ENCODE measurements around the gene LMF2.

Gene LMF2

GRCh38 chr22:50545522-50546325 is 38.2 kb upstream of the LMF2 start, which contains the start of gene KLHDC7B:
KLHDC7B (plus strand) TSS chr22:50545899; CDS start chr22:50546244, 345 bp downstream.
- H3K27me3 ChIP-seq (ENCODE audit: low read length): no peaks in the 10 kb centered on the region
- H3K9ac ChIP-seq (ENCODE audit: low read length): no peak within 1 kb of the TSS
- TF ChIP-seq EZH2phosphoT487 (conservative IDR thresholded peaks at IDR 0.05; ENCODE audit: low read length) (no peak), CTCF (IDR thresholded peaks at IDR 0.05; ENCODE audit: insufficient read depth, low read length, poor library complexity, severe bottlenecking) (no peak)
- peaks cover 9% of the 10 kb centered on the region for H3F3A ChIP-seq (ENCODE audit: insufficient read depth)
- no peaks in the 10 kb centered on the region for H4K20me1 ChIP-seq (ENCODE audit: low read depth, low read length)
- no peak within 1 kb of the TSS for H3K4me3 ChIP-seq (ENCODE audit: insufficient read depth, low read length, poor library complexity, severe bottlenecking)
- H3K79me2 ChIP-seq (ENCODE audit: insufficient read depth, low read length): no peaks in the 10 kb centered on the region
- H2AFZ ChIP-seq (ENCODE audit: low read depth, low read length, severe bottlenecking): no peak within 1 kb of the TSS
- H3K36me3 ChIP-seq (ENCODE audit: low read length): no peaks in the 10 kb centered on the region
- no peaks in the 10 kb centered on the region for H3K9me3 ChIP-seq (ENCODE audit: insufficient read depth, low read length)
- no peaks in the 10 kb centered on the region for H3K9me2 ChIP-seq (replicated peaks; ENCODE audit: insufficient read depth, low read length)
- H3K4me2 ChIP-seq (ENCODE audit: low read depth, low read length, poor library complexity, severe bottlenecking): no peak within 1 kb of the TSS
- no peak within 1 kb of the TSS for H3K27ac ChIP-seq (ENCODE audit: low read depth, low read length)

GRCh38 chr22:50544746-50545253 is 37.3 kb upstream of the LMF2 start:
- Histone ChIP-seq H3K4me3 (ENCODE audit: insufficient read depth, low read length, poor library complexity, severe bottlenecking) (no peak overlapping the region), H4K20me1 (ENCODE audit: low read depth, low read length) (no peaks in the 10 kb centered on the region), H3K9me2 (replicated peaks; ENCODE audit: insufficient read depth, low read length) (no peaks in the 10 kb centered on the region), H3K27me3 (ENCODE audit: low read length) (no peaks in the 10 kb centered on the region), H3F3A (ENCODE audit: insufficient read depth) (peaks cover 18% of the 10 kb centered on the region), H2AFZ (ENCODE audit: low read depth, low read length, severe bottlenecking) (no peak overlapping the region), H3K9ac (ENCODE audit: low read length) (no peak overlapping the region), H3K36me3 (ENCODE audit: low read length) (no peaks in the 10 kb centered on the region), H3K4me2 (ENCODE audit: low read depth, low read length, poor library complexity, severe bottlenecking) (peak overlapping the region; percentile 45), H3K9me3 (ENCODE audit: insufficient read depth, low read length) (no peaks in the 10 kb centered on the region), H3K27ac (ENCODE audit: low read depth, low read length) (no peak overlapping the region), H3K79me2 (ENCODE audit: insufficient read depth, low read length) (no peaks in the 10 kb centered on the region)
- TF ChIP-seq CTCF (IDR thresholded peaks at IDR 0.05; ENCODE audit: insufficient read depth, low read length, poor library complexity, severe bottlenecking) (no peak), EZH2phosphoT487 (conservative IDR thresholded peaks at IDR 0.05; ENCODE audit: low read length) (no peak)

- H3K27me3 ChIP-seq (ENCODE audit: low read length): no peaks in the 10 kb centered on the region
- H3K9ac ChIP-seq (ENCODE audit: low read length): no peak overlapping the region; the same call in 1 of the 2 replicates
- H3K27ac ChIP-seq (ENCODE audit: low read depth, low read length): no peak overlapping the region
- no peak overlapping the region for H3K4me3 ChIP-seq (ENCODE audit: insufficient read depth, low read length, poor library complexity, severe bottlenecking)
- no peaks in the 10 kb centered on the region for H3K9me2 ChIP-seq (replicated peaks; ENCODE audit: insufficient read depth, low read length)
- H3K9me3 ChIP-seq (ENCODE audit: insufficient read depth, low read length): no peaks in the 10 kb centered on the region
- H3K79me2 ChIP-seq (ENCODE audit: insufficient read depth, low read length): no peaks in the 10 kb centered on the region
- peak overlapping the region; percentile 45 for H3K4me2 ChIP-seq (ENCODE audit: low read depth, low read length, poor library complexity, severe bottlenecking)
- no peaks in the 10 kb centered on the region for H4K20me1 ChIP-seq (ENCODE audit: low read depth, low read length)
- no peak overlapping the region for H2AFZ ChIP-seq (ENCODE audit: low read depth, low read length, severe bottlenecking)
- TF ChIP-seq EZH2phosphoT487 (conservative IDR thresholded peaks at IDR 0.05; ENCODE audit: low read length) (no peak), CTCF (IDR thresholded peaks at IDR 0.05; ENCODE audit: insufficient read depth, low read length, poor library complexity, severe bottlenecking) (peak; percentile 80)
- no peaks in the 10 kb centered on the region for H3K36me3 ChIP-seq (ENCODE audit: low read length)
- H3F3A ChIP-seq (ENCODE audit: insufficient read depth): peaks cover 22% of the 10 kb centered on the region
These were observed 36.7 kb upstream of the LMF2 start for GRCh38 chr22:50544078-50544745.
